Pons (tissue), 1 donor: ENCODE results near the gene DAGLA.

Experiments used
- DNase-seq: peaks from one replicate; pipeline ENCODE4 v3.0.0-alpha.2; 2016; ENCODE audit warnings: low spot score

DAGLA gene

GRCh38 chr11:61710019-61710418 is 29.8 kb downstream of the DAGLA start:
- DNase-seq: no peak

GRCh38 chr11:61711037-61711436 is 30.8 kb downstream of the DAGLA start:
- no peak for DNase-seq

GRCh38 chr11:61711498-61711897 is 31.3 kb downstream of the DAGLA start:
- DNase-seq: no peak

GRCh38 chr11:61712314-61712713 is 32.1 kb downstream of the DAGLA start:
- no peak for DNase-seq

GRCh38 chr11:61712846-61713245 is 32.7 kb downstream of the DAGLA start:
- DNase-seq: no peak

GRCh38 chr11:61713464-61713863 is 33.3 kb downstream of the DAGLA start:
- no peak for DNase-seq

GRCh38 chr11:61713906-61714305 is 33.7 kb downstream of the DAGLA start:
- DNase-seq: no peak

- DNase-seq: no peak
Observed at GRCh38 chr11:61714316-61714715, 34.1 kb downstream of the DAGLA start.

- DNase-seq: no peak
Observed at GRCh38 chr11:61714916-61715315, 34.7 kb downstream of the DAGLA start.

GRCh38 chr11:61715867-61716266 is 35.7 kb downstream of the DAGLA start:
- no peak for DNase-seq

- no peak for DNase-seq
Observed at GRCh38 chr11:61716478-61717285, 36.5 kb downstream of the DAGLA start.

GRCh38 chr11:61717286-61718033 is 37.3 kb downstream of the DAGLA start:
- no peak for DNase-seq

GRCh38 chr11:61718046-61718531 is 37.9 kb downstream of the DAGLA start:
- DNase-seq: no peak

- no peak for DNase-seq
Observed at GRCh38 chr11:61718621-61719302, 38.6 kb downstream of the DAGLA start.

GRCh38 chr11:61719978-61720377 is 39.8 kb downstream of the DAGLA start:
- no peak for DNase-seq

- DNase-seq: no peak
Observed at GRCh38 chr11:61720597-61720996, 40.4 kb downstream of the DAGLA start.

GRCh38 chr11:61724437-61724836 is 44.2 kb downstream of the DAGLA start:
- no peak for DNase-seq

- DNase-seq: no peak
Observed at GRCh38 chr11:61725781-61726231, 45.6 kb downstream of the DAGLA start.

GRCh38 chr11:61726775-61727174 is 46.6 kb downstream of the DAGLA start:
- DNase-seq: no peak

- DNase-seq: no peak
Observed at GRCh38 chr11:61727401-61727811, 47.2 kb downstream of the DAGLA start.

- no peak for DNase-seq
Observed at GRCh38 chr11:61728066-61728939, 48.1 kb downstream of the DAGLA start.

GRCh38 chr11:61728940-61729219 is 48.7 kb downstream of the DAGLA start:
- DNase-seq: no peak
